HG03095 (cell line): ENCODE results near the gene CCDC97.
"Not testable (repeated sequence)": the region's sequence is repeated elsewhere in the genome, so short reads cannot be mapped to it uniquely, and the experiment has no call there.

ENCODE experiments used
- ATAC-seq: cut with Tn5 transposase; IDR thresholded peaks from one replicate; pipeline ENCODE4 v1.9.1; 2021; ENCODE audit warnings: moderate library complexity; ENCODE audit not compliant: unreplicated experiment

CCDC97 gene

GRCh38 chr19:41330946-41331678 is 21.1 kb downstream of the CCDC97 start:
- no peak for ATAC-seq

GRCh38 chr19:41332000-41332399 is 22.0 kb downstream of the CCDC97 start:
- ATAC-seq: no peak

GRCh38 chr19:41332468-41332867 is 22.5 kb downstream of the CCDC97 start:
- ATAC-seq: no peak

GRCh38 chr19:41334793-41335192 is 24.8 kb downstream of the CCDC97 start:
- ATAC-seq: no peak

GRCh38 chr19:41335467-41335866 is 25.5 kb downstream of the CCDC97 start:
- no peak for ATAC-seq

- no peak for ATAC-seq
These were observed 30.0 kb downstream of the CCDC97 start for GRCh38 chr19:41339936-41340335.

- ATAC-seq: no peak
These were observed 31.9 kb downstream of the CCDC97 start for GRCh38 chr19:41341669-41342490.

- ATAC-seq: no peak
These were observed 34.2 kb downstream of the CCDC97 start for GRCh38 chr19:41344162-41344561.

GRCh38 chr19:41346916-41347315 is 36.9 kb downstream of the CCDC97 start:
- not testable (repeated sequence) for ATAC-seq

GRCh38 chr19:41350735-41351338 is 40.9 kb downstream of the CCDC97 start:
- ATAC-seq: no peak

GRCh38 chr19:41351339-41352245 is 41.6 kb downstream of the CCDC97 start:
- ATAC-seq: peak; percentile 36

GRCh38 chr19:41352279-41352608 is 42.3 kb downstream of the CCDC97 start:
- ATAC-seq: no peak

GRCh38 chr19:41352609-41353465 is 42.9 kb downstream of the CCDC97 start:
- ATAC-seq: no peak

- no peak for ATAC-seq
These were observed 43.7 kb downstream of the CCDC97 start, which contains the start of gene TGFB1 for GRCh38 chr19:41353466-41354342. TGFB1 (minus strand) TSS chr19:41353922; CDS start chr19:41353044, 878 bp downstream.

- no peak for ATAC-seq
These were observed 44.5 kb downstream of the CCDC97 start for GRCh38 chr19:41354343-41354953.

GRCh38 chr19:41355035-41355434 is 45.1 kb downstream of the CCDC97 start:
- ATAC-seq: no peak

- no peak for ATAC-seq
These were observed 45.8 kb downstream of the CCDC97 start for GRCh38 chr19:41355802-41356201.

GRCh38 chr19:41356984-41357739 is 47.2 kb downstream of the CCDC97 start:
- ATAC-seq: no peak
